Keratinocyte (primary cell): ENCODE data around the gene PTGES3. TPM values are rescaled to one million over a fixed set of nuclear protein-coding genes. Genes with fewer than 3 reads are reported as not detected.

Experiments
- DNase-seq: peaks from one replicate; pipeline ENCODE4 v3.0.0-alpha.2; 2011; ENCODE audit warnings: low read depth, missing footprints, low spot score
- FAIRE-seq: peaks from 2 replicates; lab custom pipeline; 2011; peaks lifted over from hg19 to GRCh38; lab: Jason Lieb, UNC
- H2AFZ ChIP-seq: 2 replicates; pipeline ENCODE4 v1.6.0; 2012; ENCODE audit warnings: low read length, control low read depth, inconsistent platforms; ENCODE audit not compliant: control insufficient read depth
- H3K27ac ChIP-seq: 2 replicates; pipeline ENCODE4 v1.5.1; 2011; ENCODE audit warnings: low read length; ENCODE audit not compliant: control insufficient read depth, insufficient read depth
- H3K27me3 ChIP-seq: 3 replicates; pipeline ENCODE4 v1.6.0; 2011; ENCODE audit warnings: low read length; ENCODE audit not compliant: control insufficient read depth, insufficient read depth; ENCODE audit errors: extremely low read depth
- H3K36me3 ChIP-seq, 2 experiments: 2 replicates in 1 of 2; 3 replicates in 1 of 2; pipeline ENCODE4 v1.5.1; 2011; ENCODE audit warnings: low read length in 2 of 2, mild to moderate bottlenecking in 1 of 2; ENCODE audit not compliant: control insufficient read depth in 2 of 2, insufficient read depth in 2 of 2; ENCODE audit errors: extremely low read depth in 1 of 2
- H3K4me1 ChIP-seq: 3 replicates; pipeline ENCODE4 v1.5.1; 2011; ENCODE audit warnings: low read length; ENCODE audit not compliant: control insufficient read depth, insufficient read depth; ENCODE audit errors: extremely low read depth
- H3K4me2 ChIP-seq: 3 replicates; pipeline ENCODE4 v1.6.0; 2011; ENCODE audit warnings: low read depth, low read length; ENCODE audit not compliant: control insufficient read depth, insufficient read depth; ENCODE audit errors: extremely low read depth
- H3K4me3 ChIP-seq, 3 experiments: fragments of 200-600 bp in 1 of 3; sonication (generic) in 1 of 3; 2 replicates in 2 of 3; 3 replicates in 1 of 3; pipeline ENCODE4 v1.5.1; 2011 to 2016; ENCODE audit warnings: low read length in 3 of 3, mild to moderate bottlenecking in 3 of 3, control low read depth in 2 of 3, inconsistent platforms in 1 of 3, low read depth in 1 of 3, mixed read lengths in 1 of 3, mixed run types in 1 of 3, moderate library complexity in 1 of 3; ENCODE audit not compliant: control insufficient read depth in 2 of 3, insufficient read depth in 2 of 3; ENCODE audit errors: extremely low read depth in 1 of 3
- H3K79me2 ChIP-seq: 2 replicates; pipeline ENCODE4 v1.6.0; 2012; ENCODE audit warnings: low read length; ENCODE audit not compliant: control insufficient read depth, insufficient read depth
- H3K9ac ChIP-seq: 3 replicates; pipeline ENCODE4 v1.6.0; 2011; ENCODE audit warnings: low read length; ENCODE audit not compliant: control insufficient read depth, insufficient read depth; ENCODE audit errors: extremely low read depth
- H3K9me1 ChIP-seq: 3 replicates; pipeline ENCODE4 v1.6.0; 2011; ENCODE audit warnings: low read length; ENCODE audit not compliant: control insufficient read depth, insufficient read depth; ENCODE audit errors: extremely low read depth
- H3K9me3 ChIP-seq: 2 replicates; pipeline ENCODE4 v1.5.1; 2012; ENCODE audit warnings: low read depth, low read length; ENCODE audit not compliant: control insufficient read depth
- H4K20me1 ChIP-seq: 3 replicates; pipeline ENCODE4 v1.6.0; 2011; ENCODE audit warnings: low read length; ENCODE audit not compliant: control insufficient read depth, insufficient read depth; ENCODE audit errors: extremely low read depth
- EZH2 ChIP-seq: IDR thresholded peaks from one replicate; pipeline ENCODE4 v1.6.1; 2012; ENCODE audit warnings: inconsistent platforms, mild to moderate bottlenecking, low read length, moderate library complexity
- dilution Hi-C: fragments of 300-500 bp; cut with MboI; formaldehyde crosslinking; loops from one replicate; pipeline ENCODE4 v1.7.0; 2020; ENCODE audit warnings: low sequenced_read_pairs; ENCODE audit not compliant: extremely low pct_ligation_motif_present
- polyA plus RNA-seq, 5 experiments: library from polyadenylated mRNA; depleted of rRNA in 3 of 5; stranded (reverse) in 3 of 5; stranded (forward) in 1 of 5; unstranded in 1 of 5; fragments of >200 nt; gene quantifications; 1 replicate in 1 of 5; 2 replicates in 3 of 5; 3 replicates in 1 of 5; pipeline versions ENCODE4 v1.2.1 to v1.2.3, GENCODE V29; 2011 to 2012; ENCODE audit warnings: missing spikeins in 2 of 5, low read depth in 1 of 5, low replicate concordance in 1 of 5
- TF ChIP-seq, protein P1 (sequence below), 3 experiments: IDR thresholded peaks in 1 of 3; conservative IDR thresholded peaks in 1 of 3; optimal IDR thresholded peaks in 1 of 3; 2 replicates in 2 of 3; 3 replicates in 1 of 3; pipeline versions ENCODE3 to v1.5.1; 2011; ENCODE audit warnings: low read length in 3 of 3, mild to moderate bottlenecking in 3 of 3, moderate library complexity in 2 of 3, control low read depth in 1 of 3, inconsistent platforms in 1 of 3; ENCODE audit not compliant: insufficient read depth in 2 of 3; ENCODE audit errors: extremely low read depth in 1 of 3

Gene PTGES3
- polyA plus RNA-seq, 1 donor (not counting 4 experiments of a cell fraction or from before 2014, with no cell fraction given), result 136 TPM

DNA sequence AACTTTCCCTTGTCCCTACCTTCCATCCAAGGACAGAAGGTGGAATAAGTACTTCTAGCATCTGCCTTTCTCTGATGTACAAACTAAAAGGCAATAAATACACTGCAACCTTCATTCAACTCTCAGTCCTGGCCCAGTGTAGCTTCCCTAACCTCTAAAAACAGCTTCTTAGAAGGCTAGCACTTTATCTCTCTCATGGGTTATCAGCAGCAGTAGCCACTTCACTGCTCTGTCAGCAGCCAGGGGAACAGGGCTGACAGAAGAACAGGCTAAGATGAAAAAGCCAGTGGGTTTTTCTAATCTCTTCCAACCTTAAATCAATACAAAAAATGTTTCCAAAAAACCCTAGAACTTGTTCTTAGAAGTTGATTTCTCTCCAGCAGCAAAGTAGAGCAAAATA lies 71.2 kb downstream of the PTGES3 start:
- no peak for DNase-seq
- Histone ChIP-seq H3K4me1 (no peaks in the 10 kb centered on the region), H3K4me3 (no peak overlapping the region), H3K9ac (no peak overlapping the region), H3K79me2 (peaks cover 61% of the 10 kb centered on the region), H3K9me3 (no peaks in the 10 kb centered on the region), H4K20me1 (no peaks in the 10 kb centered on the region), H3K36me3 (peaks cover 51 to 61% of the 10 kb centered on the region in 2 experiments), H3K27me3 (no peaks in the 10 kb centered on the region), H2AFZ (no peak overlapping the region), H3K27ac (no peak overlapping the region), H3K9me1 (no peaks in the 10 kb centered on the region), H3K4me2 (no peak overlapping the region)
- dilution Hi-C loops, result no loop called here
- TF ChIP-seq EZH2, result no peak
- TF ChIP-seq, protein P1, sequence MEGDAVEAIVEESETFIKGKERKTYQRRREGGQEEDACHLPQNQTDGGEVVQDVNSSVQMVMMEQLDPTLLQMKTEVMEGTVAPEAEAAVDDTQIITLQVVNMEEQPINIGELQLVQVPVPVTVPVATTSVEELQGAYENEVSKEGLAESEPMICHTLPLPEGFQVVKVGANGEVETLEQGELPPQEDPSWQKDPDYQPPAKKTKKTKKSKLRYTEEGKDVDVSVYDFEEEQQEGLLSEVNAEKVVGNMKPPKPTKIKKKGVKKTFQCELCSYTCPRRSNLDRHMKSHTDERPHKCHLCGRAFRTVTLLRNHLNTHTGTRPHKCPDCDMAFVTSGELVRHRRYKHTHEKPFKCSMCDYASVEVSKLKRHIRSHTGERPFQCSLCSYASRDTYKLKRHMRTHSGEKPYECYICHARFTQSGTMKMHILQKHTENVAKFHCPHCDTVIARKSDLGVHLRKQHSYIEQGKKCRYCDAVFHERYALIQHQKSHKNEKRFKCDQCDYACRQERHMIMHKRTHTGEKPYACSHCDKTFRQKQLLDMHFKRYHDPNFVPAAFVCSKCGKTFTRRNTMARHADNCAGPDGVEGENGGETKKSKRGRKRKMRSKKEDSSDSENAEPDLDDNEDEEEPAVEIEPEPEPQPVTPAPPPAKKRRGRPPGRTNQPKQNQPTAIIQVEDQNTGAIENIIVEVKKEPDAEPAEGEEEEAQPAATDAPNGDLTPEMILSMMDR (optimal IDR thresholded peaks at IDR 0.05 in 1 of 3, IDR thresholded peaks at IDR 0.05 in 1 of 3, conservative IDR thresholded peaks at IDR 0.05 in 1 of 3; ENCODE audit: extremely low read depth in 1 of 3, insufficient read depth in 2 of 3, low read length in 3 of 3), result no peak
- no peak for FAIRE-seq

DNA sequence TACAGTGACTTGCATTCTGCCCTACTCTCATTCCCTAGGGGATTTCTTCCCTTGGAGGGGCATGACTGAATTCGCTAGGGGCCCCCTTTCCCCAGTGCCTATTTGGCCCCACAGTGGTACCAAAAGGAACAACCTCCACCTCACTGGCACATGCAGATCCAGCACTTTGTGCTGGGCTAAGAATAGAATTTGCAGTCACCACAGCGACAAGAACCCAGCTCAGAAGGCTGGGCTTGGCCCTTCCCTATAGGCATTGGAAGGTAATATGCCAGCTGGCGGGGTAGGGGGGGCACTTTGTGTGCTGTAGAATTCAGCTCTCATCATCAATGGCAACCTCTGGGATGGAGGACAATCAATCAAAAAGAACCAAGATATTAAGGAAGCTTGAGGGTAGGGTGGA lies 71.8 kb downstream of the PTGES3 start:
- no peaks in the 10 kb centered on the region for H3K9me3 ChIP-seq
- no peak for FAIRE-seq
- H3K9me1 ChIP-seq, result no peaks in the 10 kb centered on the region
- no peaks in the 10 kb centered on the region for H3K27me3 ChIP-seq
- H3K27ac ChIP-seq, result no peak overlapping the region
- no peak overlapping the region for H2AFZ ChIP-seq
- no peak overlapping the region for H3K4me2 ChIP-seq
- no peaks in the 10 kb centered on the region for H4K20me1 ChIP-seq
- DNase-seq, result no peak
- peaks cover 55% of the 10 kb centered on the region for H3K79me2 ChIP-seq
- dilution Hi-C loops, result no loop called here
- H3K36me3 ChIP-seq, result peaks cover 56 to 65% of the 10 kb centered on the region in 2 experiments
- no peak overlapping the region for H3K9ac ChIP-seq
- H3K4me3 ChIP-seq, result no peak overlapping the region
- H3K4me1 ChIP-seq, result no peaks in the 10 kb centered on the region
- TF ChIP-seq, protein P1 (optimal IDR thresholded peaks at IDR 0.05 in 1 of 3, IDR thresholded peaks at IDR 0.05 in 1 of 3, conservative IDR thresholded peaks at IDR 0.05 in 1 of 3; ENCODE audit: extremely low read depth in 1 of 3, insufficient read depth in 2 of 3, low read length in 3 of 3), result no peak
- no peak for TF ChIP-seq EZH2
